Fibroblast of lung (primary cell): ENCODE results near the gene PSMD8. TPM values are rescaled to one million over a fixed set of nuclear protein-coding genes. Genes with fewer than 3 reads are reported as not detected.
"Not testable (repeated sequence)": the region's sequence is repeated elsewhere in the genome, so short reads cannot be mapped to it uniquely, and the experiment has no call there.

Source experiments
- DNase-seq, 2 donors: peaks; one replicate each; pipeline versions ENCODE4 v3.0.0 to v3.0.0-alpha.2; 2010; ENCODE audit warnings: low read depth in 2 of 2
- H2AFZ ChIP-seq: 2 replicates; pipeline ENCODE4 v1.5.1; 2012; ENCODE audit warnings: low read length, control low read depth, inconsistent platforms
- H3K27ac ChIP-seq: 2 replicates; pipeline ENCODE4 v1.5.1; 2011; ENCODE audit warnings: low read length, control low read depth; ENCODE audit not compliant: insufficient read depth
- H3K27me3 ChIP-seq: 2 replicates; pipeline ENCODE4 v1.5.1; 2011; ENCODE audit warnings: mild to moderate bottlenecking, low read length; ENCODE audit not compliant: control insufficient read depth, insufficient read depth
- H3K36me3 ChIP-seq: 2 replicates; pipeline ENCODE4 v1.5.1; 2011; ENCODE audit warnings: low read length; ENCODE audit not compliant: control insufficient read depth, insufficient read depth
- H3K4me1 ChIP-seq: 2 replicates; pipeline ENCODE4 v1.5.1; 2011; ENCODE audit warnings: low read length; ENCODE audit not compliant: control insufficient read depth, insufficient read depth; ENCODE audit errors: extremely low read depth
- H3K4me2 ChIP-seq: 2 replicates; pipeline ENCODE4 v1.5.1; 2011; ENCODE audit warnings: low read length, control low read depth; ENCODE audit not compliant: insufficient read depth; ENCODE audit errors: extremely low read depth
- H3K4me3 ChIP-seq, 4 experiments: fragments of 200-600 bp in 1 of 4; sonication (generic) in 1 of 4; replicated peaks in 1 of 4; 2 replicates each; pipeline ENCODE4 v1.5.1; 2011 to 2016; ENCODE audit warnings: low read length in 4 of 4, low read depth in 3 of 4, mild to moderate bottlenecking in 3 of 4, control low read depth in 2 of 4, inconsistent platforms in 1 of 4, mixed read lengths in 1 of 4; ENCODE audit not compliant: insufficient read depth in 1 of 4; ENCODE audit errors: control extremely low read depth in 1 of 4
- H3K79me2 ChIP-seq: 2 replicates; pipeline ENCODE4 v1.5.1; 2012; ENCODE audit warnings: mild to moderate bottlenecking, low read length, inconsistent platforms; ENCODE audit not compliant: control insufficient read depth, insufficient read depth
- H3K9ac ChIP-seq: 2 replicates; pipeline ENCODE4 v1.5.1; 2011; ENCODE audit warnings: mild to moderate bottlenecking, low read length, control low read depth; ENCODE audit not compliant: insufficient read depth
- H3K9me3 ChIP-seq: 2 replicates; pipeline ENCODE4 v1.5.1; 2012; ENCODE audit warnings: low read depth, low read length; ENCODE audit not compliant: control insufficient read depth, insufficient read depth
- H4K20me1 ChIP-seq: 2 replicates; pipeline ENCODE4 v1.5.1; 2011; ENCODE audit warnings: low read length; ENCODE audit not compliant: control insufficient read depth, insufficient read depth; ENCODE audit errors: extremely low read depth
- CTCF ChIP-seq, 2 donors: IDR thresholded peaks in 1 of 2; conservative IDR thresholded peaks in 1 of 2; 1 replicate in 1 of 2; 2 replicates in 1 of 2; pipeline ENCODE4 v1.5.1; 2011 to 2012; ENCODE audit warnings: low read length in 2 of 2, control low read depth in 1 of 2, inconsistent platforms in 1 of 2, low read depth in 1 of 2, mild to moderate bottlenecking in 1 of 2
- EZH2 ChIP-seq: IDR thresholded peaks from 2 replicates; pipeline ENCODE4 v1.5.1; 2012; ENCODE audit warnings: low read length, control low read depth, mild to moderate bottlenecking; ENCODE audit errors: missing control alignments
- polyA plus RNA-seq, 2 donors: library from polyadenylated mRNA; depleted of rRNA in 1 of 2; stranded (reverse) in 1 of 2; unstranded in 1 of 2; fragments of >200 nt; gene quantifications; 2 replicates each; pipeline ENCODE4 v1.2.1, GENCODE V29; 2011 to 2012; ENCODE audit warnings: missing spikeins in 1 of 2
- total RNA-seq: library from RNA; depleted of rRNA; stranded (reverse); fragments of >200 nt; gene quantifications from 2 replicates; pipeline ENCODE4 v1.2.1, GENCODE V29; 2014

The PSMD8 gene
- total and polyA plus RNA-seq, 2 donors (not counting 1 experiment from before 2014, with no cell fraction given): 217 to 287 TPM

GRCh38 chr19:38360839-38361631, 13.3 kb upstream of the PSMD8 start:
- H3K79me2 ChIP-seq: no peaks in the 10 kb centered on the region

GRCh38 chr19:38361633-38362075, 12.7 kb upstream of the PSMD8 start:
- H3K4me2 ChIP-seq: peak overlapping the region; percentile 68
- peak overlapping the region; percentile 31 to 66 (median 63) for H3K4me3 ChIP-seq
- H3K9me3 ChIP-seq: no peaks in the 10 kb centered on the region
- no peaks in the 10 kb centered on the region for H3K79me2 ChIP-seq
- peak; percentile 61 to 71 for DNase-seq
- H3K27ac ChIP-seq: no peak overlapping the region
- TF ChIP-seq CTCF (conservative IDR thresholded peaks at IDR 0.05 in 1 of 2, IDR thresholded peaks at IDR 0.05 in 1 of 2; ENCODE audit: low read depth in 1 of 2, low read length in 2 of 2): no peak
- TF ChIP-seq EZH2: no peak
- no peak overlapping the region for H3K9ac ChIP-seq
- no peaks in the 10 kb centered on the region for H3K36me3 ChIP-seq
- H4K20me1 ChIP-seq: no peaks in the 10 kb centered on the region
- no peaks in the 10 kb centered on the region for H3K4me1 ChIP-seq
- peak overlapping the region; percentile 51 for H2AFZ ChIP-seq
- H3K27me3 ChIP-seq: peaks cover 18% of the 10 kb centered on the region

More at GRCh38 chr19:38360839-38361631, 13.3 kb upstream of the PSMD8 start:
- no peaks in the 10 kb centered on the region for H3K4me1 ChIP-seq
- H2AFZ ChIP-seq: peak overlapping the region; percentile 51
- no peaks in the 10 kb centered on the region for H3K36me3 ChIP-seq
- H3K9ac ChIP-seq: no peak overlapping the region
- H3K4me3 ChIP-seq: peak overlapping the region; percentile 29 to 66 (median 63)
- no peaks in the 10 kb centered on the region for H4K20me1 ChIP-seq
- no peaks in the 10 kb centered on the region for H3K9me3 ChIP-seq
- H3K4me2 ChIP-seq: peak overlapping the region; percentile 68
- DNase-seq: no peak
- H3K27ac ChIP-seq: no peak overlapping the region
- peaks cover 18% of the 10 kb centered on the region for H3K27me3 ChIP-seq
- TF ChIP-seq CTCF (conservative IDR thresholded peaks at IDR 0.05 in 1 of 2, IDR thresholded peaks at IDR 0.05 in 1 of 2; ENCODE audit: low read depth in 1 of 2, low read length in 2 of 2): no peak

- Histone ChIP-seq H3K36me3 (no peaks in the 10 kb centered on the region), H3K79me2 (no peaks in the 10 kb centered on the region), H3K9ac (no peak overlapping the region), H3K27me3 (peaks cover 21% of the 10 kb centered on the region), H2AFZ (peak overlapping the region; percentile 82), H3K4me3 (peak overlapping the region; percentile 31 to 66 (median 63)), H3K9me3 (no peaks in the 10 kb centered on the region), H4K20me1 (no peaks in the 10 kb centered on the region), H3K27ac (no peak overlapping the region), H3K4me2 (peak overlapping the region; percentile 61), H3K4me1 (no peaks in the 10 kb centered on the region)
- DNase-seq: peak; percentile 30 to 54
- TF ChIP-seq EZH2 (no peak), CTCF (conservative IDR thresholded peaks at IDR 0.05 in 1 of 2, IDR thresholded peaks at IDR 0.05 in 1 of 2; ENCODE audit: low read depth in 1 of 2, low read length in 2 of 2) (no peak)
Observed at GRCh38 chr19:38362076-38362945, 12.1 kb upstream of the PSMD8 start.

GRCh38 chr19:38362946-38363688, 11.3 kb upstream of the PSMD8 start:
- DNase-seq, H2AFZ ChIP-seq, H3K9me3 ChIP-seq, H3K27ac ChIP-seq, H3K36me3 ChIP-seq, H3K4me2 ChIP-seq, H4K20me1 ChIP-seq, H3K4me1 ChIP-seq, H3K9ac ChIP-seq, H3K79me2 ChIP-seq: not testable (repeated sequence)
- Histone ChIP-seq H3K4me3 (peak overlapping the region in 1 of 4 experiments; percentile 66), H3K27me3 (peaks cover 22% of the 10 kb centered on the region)
